ENCODE data around the gene PROK1.

Gene PROK1

DNA sequence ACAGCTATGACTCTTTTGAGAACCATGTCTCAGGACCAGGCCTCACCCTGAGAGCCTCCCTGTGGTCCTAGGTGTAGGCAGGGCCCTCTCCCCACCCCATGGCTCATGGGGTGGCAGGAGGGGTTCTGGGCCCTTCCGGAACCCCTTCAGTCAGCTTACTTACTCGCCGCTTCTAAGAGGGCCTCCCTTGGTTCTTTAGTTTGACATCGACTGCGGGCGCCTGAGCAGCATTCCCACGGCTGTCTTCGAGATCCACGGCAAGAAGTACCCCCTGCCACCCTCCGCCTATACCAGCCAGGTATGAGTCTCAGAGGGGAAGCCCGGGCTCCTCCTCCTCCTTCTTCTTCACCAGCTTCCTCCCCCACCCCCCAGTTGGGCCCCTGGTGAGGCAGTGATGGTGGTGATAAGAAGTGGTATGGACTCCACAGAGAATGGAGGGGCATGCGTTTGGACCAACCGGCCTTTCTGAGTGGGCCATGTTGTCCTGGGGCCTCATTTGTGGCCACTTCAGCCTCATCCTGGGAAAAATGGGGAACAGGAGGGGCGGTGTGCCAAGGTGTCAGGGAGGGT, 39.1 kb downstream of the PROK1 start:
- no peak for DNase-seq

DNA sequence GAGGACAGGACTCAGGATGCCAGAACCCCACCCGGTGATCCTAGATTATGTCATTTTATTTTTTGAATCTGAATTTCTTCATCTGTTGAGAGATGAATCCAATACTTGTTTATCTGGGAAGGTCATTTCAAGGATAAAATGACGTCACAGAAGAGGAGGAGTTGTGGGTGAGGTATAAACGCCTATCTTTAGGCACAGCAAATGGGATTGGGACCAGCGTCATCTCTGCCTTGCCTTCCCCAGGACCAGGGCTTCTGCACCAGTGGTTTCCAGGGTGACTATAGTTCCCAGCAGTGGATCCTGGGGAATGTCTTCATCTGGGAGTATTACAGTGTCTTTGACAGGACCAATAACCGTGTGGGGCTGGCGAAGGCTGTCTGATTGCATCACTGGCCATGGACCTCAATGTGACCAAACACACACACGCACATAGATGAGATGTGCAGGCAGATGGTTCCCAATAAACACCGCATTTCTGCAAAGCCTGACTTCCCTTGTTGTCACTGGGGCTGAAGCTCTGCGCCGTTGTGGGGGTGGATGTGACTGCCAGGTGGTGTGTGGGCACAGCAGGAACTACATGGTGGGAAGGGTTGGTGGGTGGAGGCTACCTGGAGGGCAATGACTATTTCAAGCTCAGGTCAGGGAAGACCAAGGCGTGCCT, 40.0 kb downstream of the PROK1 start:
- no peak for DNase-seq

DNA sequence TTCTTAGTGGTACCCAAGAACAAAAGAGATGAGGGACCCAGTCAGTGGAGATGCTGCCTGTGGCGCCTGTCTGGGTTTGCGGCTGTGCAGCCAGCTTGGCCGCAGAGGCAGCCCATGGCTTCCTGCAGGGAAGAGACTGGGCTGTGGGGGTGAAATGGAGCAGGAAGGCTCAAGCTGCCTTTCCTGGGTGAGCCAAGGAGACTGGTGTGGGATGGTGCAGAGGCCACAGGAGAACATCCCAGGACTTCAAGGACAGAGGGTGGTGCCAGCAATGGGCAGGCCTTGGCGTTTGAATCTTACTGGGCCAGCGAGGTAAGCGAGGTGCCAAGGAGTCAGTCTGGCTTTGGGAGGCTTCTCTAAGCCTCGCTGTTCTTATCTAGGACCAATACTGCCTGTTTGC, 41.6 kb downstream of the PROK1 start:
- no peak for DNase-seq

DNA sequence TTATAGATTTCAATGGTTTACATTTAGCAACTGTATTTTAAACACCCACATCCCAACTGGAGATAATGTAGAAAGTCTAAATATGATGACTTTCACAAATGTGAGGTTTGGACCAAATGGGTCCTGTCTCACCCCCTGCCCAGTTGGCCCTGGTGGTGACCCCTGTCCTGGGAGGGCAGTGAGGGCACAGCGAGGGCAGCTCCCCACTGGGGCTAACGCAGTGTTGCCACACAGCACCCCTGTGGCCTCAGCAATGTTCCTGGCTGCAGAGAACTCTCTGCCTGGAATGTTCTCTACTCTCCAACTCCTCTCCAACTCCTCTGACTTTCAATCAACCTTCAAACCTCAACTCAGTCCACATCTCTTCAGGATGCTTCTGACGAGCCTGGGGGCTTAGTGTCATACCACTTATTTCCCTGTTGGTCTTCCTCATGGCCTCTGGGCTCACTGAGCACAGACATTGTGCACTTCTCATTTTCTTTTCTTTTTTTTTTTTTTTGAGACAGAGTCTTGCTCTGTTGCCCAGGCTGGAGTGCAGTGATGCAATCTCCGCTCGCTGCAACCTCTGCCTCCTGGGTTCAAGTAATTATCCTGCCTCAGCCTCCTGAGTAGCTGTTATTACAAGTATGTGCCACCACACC, 42.2 kb downstream of the PROK1 start:
- no peak for DNase-seq

- no peak for DNase-seq
Measured at GRCh38 chr1:110494036-110494435, 43.1 kb downstream of the PROK1 start.

DNA sequence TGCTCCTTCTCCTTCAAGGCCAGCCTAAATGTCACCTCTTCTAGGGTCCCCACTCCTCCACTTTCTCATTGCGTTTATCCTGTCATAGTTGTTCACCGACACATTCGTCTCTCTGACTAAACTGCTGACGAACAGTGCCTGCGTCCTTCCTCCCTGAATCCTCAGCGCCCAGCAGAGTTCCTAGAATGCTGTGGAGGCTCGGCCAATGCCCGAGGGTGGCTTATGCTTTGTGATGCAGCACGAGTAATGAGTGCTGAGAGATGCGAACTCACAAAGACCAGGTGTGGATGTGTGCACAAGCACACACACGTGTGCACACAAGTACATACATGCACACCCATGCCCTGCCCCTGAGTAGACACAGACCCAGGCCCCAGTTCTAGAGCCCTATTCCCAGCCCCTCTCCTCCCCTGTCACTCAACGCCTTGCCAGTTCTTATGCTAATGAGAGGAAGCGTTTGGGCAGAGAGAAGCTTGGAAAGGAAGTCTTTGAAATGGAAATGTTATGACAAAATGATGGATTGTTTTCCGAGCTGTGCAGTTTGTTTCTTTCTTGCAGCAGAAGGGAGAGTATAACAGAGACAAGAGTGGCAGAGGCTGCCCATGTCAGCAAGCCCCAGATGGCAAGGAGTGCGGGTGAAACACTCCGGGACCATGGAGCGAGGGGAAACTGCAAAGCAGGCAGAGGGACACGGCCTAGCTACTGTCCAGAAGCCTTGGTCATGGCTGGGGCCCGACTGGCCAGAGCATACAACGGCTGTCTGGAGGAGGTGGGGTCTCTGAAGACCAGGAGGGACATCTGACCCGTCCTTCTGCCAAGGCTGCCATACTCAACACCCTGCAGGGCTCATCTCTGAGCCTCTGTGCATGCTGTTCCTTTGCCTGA, 43.8 kb downstream of the PROK1 start:
- no peak for DNase-seq

DNA sequence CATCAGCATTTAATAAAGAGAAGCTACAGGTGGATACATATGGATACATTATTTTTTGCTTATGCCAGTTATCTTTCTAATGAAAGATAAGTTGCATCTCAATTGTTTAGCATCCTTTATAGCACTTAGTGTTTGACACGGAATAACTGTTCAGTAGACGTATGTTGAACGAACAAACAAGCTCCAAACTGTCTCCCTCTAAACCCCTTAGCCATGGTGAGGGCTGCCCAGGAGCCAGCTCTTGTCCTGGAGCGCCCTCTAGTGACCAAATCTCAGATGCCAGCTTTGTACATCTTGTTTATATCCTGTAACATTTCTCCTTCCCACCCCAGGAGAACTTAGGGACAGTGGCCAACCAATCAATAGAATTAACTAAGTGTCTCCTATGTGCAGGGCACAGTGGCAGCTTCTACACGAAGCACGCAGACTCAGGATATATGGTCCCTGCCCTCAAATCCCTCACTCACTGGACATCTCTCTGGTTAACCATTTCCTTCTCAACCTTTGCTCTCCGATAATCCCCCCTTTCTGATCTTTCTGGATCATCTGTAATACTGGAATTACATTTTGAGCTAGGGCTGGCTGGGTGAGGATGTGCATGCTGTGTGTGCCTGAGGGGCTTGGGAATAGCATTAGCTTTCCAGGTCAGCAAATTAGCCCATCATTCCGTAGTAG, 45.1 kb downstream of the PROK1 start:
- peak; percentile 42 for DNase-seq

DNA sequence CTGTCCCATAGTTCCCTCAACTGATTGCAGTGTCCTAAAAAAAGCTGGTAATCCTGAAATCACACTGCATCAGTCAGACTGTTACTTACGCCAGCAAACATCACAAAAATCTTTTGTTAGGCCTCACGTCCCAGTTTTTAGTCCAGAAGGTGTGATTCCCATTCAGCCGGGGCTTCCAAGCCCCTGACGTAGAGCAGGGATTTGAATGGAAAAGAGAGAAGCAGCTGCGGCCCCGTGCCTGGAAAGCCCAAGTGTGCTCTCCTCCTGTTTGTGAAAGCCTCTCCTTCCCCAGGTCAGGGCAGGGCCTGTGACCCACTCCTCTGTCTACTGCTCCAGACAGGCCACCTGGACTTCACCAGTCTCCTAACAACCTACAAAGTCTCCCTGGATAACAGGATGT, 47.3 kb downstream of the PROK1 start:
- no peak for DNase-seq

DNA sequence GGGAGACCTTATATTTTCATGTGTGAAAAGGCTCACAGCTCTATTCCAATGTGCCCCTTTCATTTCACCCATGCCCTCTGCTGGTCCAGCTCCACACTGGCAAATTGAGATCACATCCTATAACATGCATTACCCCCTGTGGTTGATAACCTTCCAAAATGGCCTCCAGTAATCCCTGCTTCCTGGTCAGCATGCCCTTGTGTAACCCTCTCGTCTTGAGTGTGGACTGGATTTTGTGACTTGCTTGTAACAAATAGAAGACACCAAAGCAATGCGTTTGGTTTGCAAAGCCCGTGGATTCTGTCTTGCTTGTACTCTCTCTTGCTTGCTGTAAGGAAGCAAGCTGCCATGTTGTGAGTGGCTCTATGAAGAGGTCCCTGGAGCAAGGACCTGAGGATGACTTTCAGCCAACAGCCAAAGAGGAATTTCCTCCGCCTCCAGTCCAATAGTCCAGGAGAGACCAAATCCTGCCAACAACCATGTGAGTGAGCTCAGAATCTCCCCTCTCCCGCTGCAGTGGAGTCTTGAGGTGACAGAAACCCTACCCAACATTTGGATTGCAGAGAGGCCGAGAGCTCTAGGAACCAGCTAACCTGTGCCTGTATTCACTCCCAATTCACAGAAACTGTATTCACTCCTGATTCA, 50.7 kb downstream of the PROK1 start:
- no peak for DNase-seq

- DNase-seq, result no peak
Measured at GRCh38 chr1:110502402-110503151, 51.6 kb downstream of the PROK1 start.

- no peak for DNase-seq
Measured at GRCh38 chr1:110503471-110503870, 52.5 kb downstream of the PROK1 start.

DNA sequence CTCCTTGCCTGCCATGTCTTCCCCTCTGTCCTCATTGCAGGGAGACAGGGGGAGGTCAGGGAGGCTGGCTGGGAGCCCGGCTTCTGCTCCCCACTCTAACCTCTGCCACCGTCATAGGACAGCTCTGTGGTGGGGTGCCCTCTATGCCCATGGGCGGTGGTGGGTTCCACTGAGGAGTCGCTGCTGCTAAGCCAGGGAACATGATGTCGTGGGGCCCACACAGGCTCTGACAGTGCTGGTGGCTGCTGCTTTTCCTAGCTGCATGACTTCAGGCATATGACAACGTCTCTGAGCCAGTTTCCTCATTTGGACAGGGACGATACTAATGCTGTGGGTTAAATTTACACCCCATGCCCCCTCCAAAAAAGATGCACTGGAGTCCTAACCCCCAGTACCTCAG, 53.3 kb downstream of the PROK1 start:
- DNase-seq, result no peak

DNA sequence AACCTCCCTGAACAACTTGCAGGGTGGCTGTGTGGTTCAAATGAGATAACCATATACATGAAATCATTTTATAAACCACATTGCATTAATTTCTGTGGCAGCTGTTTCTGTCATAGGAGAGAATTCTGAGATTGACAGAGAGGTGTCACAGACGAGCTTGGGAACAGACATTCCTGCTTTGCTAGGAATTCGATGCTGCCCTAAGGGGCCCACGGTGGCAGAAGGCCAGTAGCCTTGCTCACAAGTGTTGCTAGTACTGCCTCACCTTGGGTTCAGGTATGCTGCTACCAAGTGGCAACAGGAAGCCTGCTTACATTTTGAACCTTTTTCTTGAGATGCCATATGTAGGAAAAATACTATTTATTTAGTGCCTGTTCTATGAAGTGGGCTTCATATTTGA, 54.6 kb downstream of the PROK1 start:
- DNase-seq, result no peak

DNA sequence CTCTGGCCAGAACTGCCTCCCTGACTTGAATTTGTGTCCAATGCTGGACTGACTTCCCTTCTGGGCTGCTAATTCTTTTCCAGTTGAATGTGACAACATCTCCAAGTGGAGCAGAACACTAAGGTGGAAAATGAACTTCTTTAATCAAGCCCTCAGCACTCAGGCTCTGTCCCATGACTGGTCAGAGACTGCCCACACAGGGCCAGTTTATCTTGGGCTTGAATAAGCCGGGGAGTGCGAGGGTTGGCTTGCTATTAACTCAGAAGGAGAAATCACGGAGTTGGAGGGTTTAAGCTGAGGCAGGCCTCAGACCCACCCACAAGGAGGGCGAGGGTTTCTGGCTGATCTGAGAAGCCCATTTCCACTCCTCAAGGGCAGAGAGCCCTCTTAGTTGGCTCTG, 55.6 kb downstream of the PROK1 start:
- DNase-seq, result no peak
